ENCODE results near the gene HSD17B3.

- TF ChIP-seq CTCF (conservative IDR thresholded peaks at IDR 0.05) (no peak), EZH2 (IDR thresholded peaks at IDR 0.05; ENCODE audit: low read depth) (no peak)
These were observed 58.2 kb downstream of the HSD17B3 start for GRCh38 chr9:96243778-96244177.

All from PC-9 (cell line).